Panc1 (cell line): ENCODE measurements around the gene NELL2. TPM values are rescaled to one million over a fixed set of nuclear protein-coding genes. Genes with fewer than 3 reads are reported as not detected.

Source experiments
- ATAC-seq: fragments of 200-7000 bp; cut with Tn5 transposase; 2 replicates; pipeline ENCODE4 v1.9.1; 2020; ENCODE audit warnings: mild to moderate bottlenecking, moderate library complexity
- BruUV-seq: library from RNA; stranded (reverse); fragments of 400-500 nt; replicated peaks from 2 replicates; lab custom pipeline; 2021; lab: Mats Ljungman, UMichigan
- CTCF ChIA-PET: fragments of 300-600 bp; sonication (Branson Sonifier 250); formaldehyde crosslinking; loops from one replicate; lab custom pipeline; 2022; ENCODE audit warnings: antibody characterized with exemption; lab: Charles Lee
- POLR2A ChIA-PET: fragments of 300-600 bp; sonication (Branson Sonifier 250); formaldehyde crosslinking; loops from one replicate; lab custom pipeline; 2022; ENCODE audit warnings: antibody characterized with exemption; lab: Charles Lee
- DNase-seq: peaks from one replicate; pipeline ENCODE4 v3.0.0-alpha.2; 2010; ENCODE audit warnings: low read depth, low spot score
- H3K27ac ChIP-seq: 2 replicates; pipeline ENCODE4 v1.5.1; 2011; ENCODE audit warnings: mild to moderate bottlenecking, low read length, inconsistent platforms
- H3K27me3 ChIP-seq: fragments of 200-500 bp; sonication (Bioruptor generic); 2 replicates; pipeline ENCODE4 v1.6.0; 2014; ENCODE audit warnings: low read length, inconsistent platforms; ENCODE audit not compliant: control insufficient read depth, insufficient read depth
- H3K36me3 ChIP-seq: fragments of 200-500 bp; sonication (Bioruptor generic); 2 replicates; pipeline ENCODE4 v1.5.1; 2014; ENCODE audit warnings: inconsistent platforms, mild to moderate bottlenecking, low read length, moderate library complexity; ENCODE audit not compliant: control insufficient read depth, insufficient read depth
- H3K4me1 ChIP-seq: 2 replicates; pipeline ENCODE4 v1.5.1; 2011; ENCODE audit warnings: inconsistent platforms, mild to moderate bottlenecking, low read length, moderate library complexity; ENCODE audit not compliant: control insufficient read depth, insufficient read depth
- H3K4me3 ChIP-seq, 2 experiments: 2 replicates each; pipeline ENCODE4 v1.5.1; 2011 to 2012; ENCODE audit warnings: low read depth in 2 of 2, low read length in 2 of 2, mild to moderate bottlenecking in 2 of 2, inconsistent platforms in 1 of 2, moderate library complexity in 1 of 2
- H3K9me3 ChIP-seq: fragments of 200-500 bp; sonication (Bioruptor generic); 2 replicates; pipeline ENCODE4 v1.5.1; 2014; ENCODE audit warnings: low read depth, mild to moderate bottlenecking, inconsistent platforms, low read length, moderate library complexity; ENCODE audit not compliant: control insufficient read depth, insufficient read depth
- CTCF ChIP-seq: fragments of 450-650 bp; IDR thresholded peaks from 2 replicates; pipeline ENCODE4 v1.5.1; 2017; ENCODE audit warnings: mild to moderate bottlenecking
- POLR2AphosphoS5 ChIP-seq: IDR thresholded peaks from 2 replicates; pipeline ENCODE4 v1.6.1; 2012; ENCODE audit warnings: mild to moderate bottlenecking, low read depth, low read length, moderate library complexity
- REST ChIP-seq, 2 experiments: IDR thresholded peaks; 2 replicates each; pipeline ENCODE4 v1.6.1; 2011 to 2012; ENCODE audit warnings: low read depth in 2 of 2, control low read depth in 1 of 2, low read length in 1 of 2, mild to moderate bottlenecking in 1 of 2, moderate library complexity in 1 of 2; ENCODE audit not compliant: insufficient read depth in 1 of 2
- SIN3A ChIP-seq: IDR thresholded peaks from 2 replicates; pipeline ENCODE4 v1.6.1; 2012; ENCODE audit warnings: low read depth, mild to moderate bottlenecking, low read length, moderate library complexity, borderline replicate concordance; ENCODE audit not compliant: insufficient read depth
- TCF7L2 ChIP-seq: IDR thresholded peaks from 2 replicates; pipeline ENCODE4 v1.6.1; 2011; ENCODE audit warnings: mild to moderate bottlenecking, low read depth, low read length, inconsistent platforms
- in situ Hi-C: cut with HindIII; loops from 2 replicates; pipeline ENCODE4 v1.10.0; 2016; ENCODE audit warnings: low sequenced_read_pairs, low pct_unique_long_range_greater_than_20kb
- intact Hi-C: fragments of 100-400 bp; cut with micrococcal nuclease; formaldehyde crosslinking; loops from one replicate; pipeline ENCODE4 v1.10.0; 2022; ENCODE audit not compliant: unreplicated experiment
- total RNA-seq: library from RNA; stranded (reverse); gene quantifications from one replicate; pipeline ENCODE4 v1.2.1, GENCODE V29; 2021; ENCODE audit not compliant: unreplicated experiment

The NELL2 gene
- total RNA-seq, 1 experiment from 2014 or later, result 0.28 TPM

DNA sequence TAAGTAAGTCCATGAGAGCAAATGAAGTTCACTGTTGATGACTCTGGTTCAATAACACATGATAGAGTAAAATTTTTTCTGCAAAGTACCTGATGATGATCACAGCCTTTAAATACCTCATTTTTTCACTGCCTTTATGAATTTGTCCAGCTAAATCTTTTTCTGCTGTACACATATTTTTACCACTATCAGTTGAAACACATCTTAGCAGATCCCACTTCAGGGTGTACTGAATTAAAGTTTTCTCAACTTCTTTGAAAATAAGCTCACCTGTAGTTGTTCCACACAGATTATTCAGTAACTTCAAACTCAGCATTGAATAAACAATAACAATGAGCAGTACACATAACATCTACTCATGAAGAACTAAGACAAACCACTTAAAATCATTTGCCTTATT is 385.9 kb downstream of the NELL2 start:
- Histone ChIP-seq H3K4me3 (no peak overlapping the region), H3K27ac (no peak overlapping the region), H3K4me1 (no peaks in the 10 kb centered on the region), H3K36me3 (no peaks in the 10 kb centered on the region), H3K9me3 (no peaks in the 10 kb centered on the region; the same call in 1 of the 2 replicates), H3K27me3 (no peaks in the 10 kb centered on the region)
- no TSS peak for BruUV-seq
- DNase-seq (no peak), ATAC-seq (no peak)
- ChIA-PET POLR2A (no interaction called here), CTCF (no interaction called here)
- in situ Hi-C loops, result no loop called here
- intact Hi-C loops, result no loop called here
- TF ChIP-seq TCF7L2 (no peak), REST (IDR thresholded peaks at IDR 0.05; ENCODE audit: insufficient read depth in 1 of 2, low read depth in 2 of 2, low read length in 1 of 2) (no peak), SIN3A (no peak), POLR2AphosphoS5 (no peak), CTCF (no peak)

GRCh38 chr12:44488180-44488579 is 387.9 kb downstream of the NELL2 start:
- H3K4me1 ChIP-seq, result no peaks in the 10 kb centered on the region
- DNase-seq (no peak), ATAC-seq (no peak)
- H3K9me3 ChIP-seq, result no peaks in the 10 kb centered on the region; the same call in 1 of the 2 replicates
- no peak overlapping the region for H3K27ac ChIP-seq
- POLR2A ChIA-PET, result no interaction called here
- intact Hi-C loops (no loop called here), in situ Hi-C loops (no loop called here)
- CTCF ChIA-PET, result no interaction called here
- H3K36me3 ChIP-seq, result no peaks in the 10 kb centered on the region
- TF ChIP-seq POLR2AphosphoS5 (no peak), REST (IDR thresholded peaks at IDR 0.05; ENCODE audit: insufficient read depth in 1 of 2, low read depth in 2 of 2, low read length in 1 of 2) (no peak), TCF7L2 (no peak)
- no peaks in the 10 kb centered on the region for H3K27me3 ChIP-seq
- H3K4me3 ChIP-seq, result no peak overlapping the region
- BruUV-seq, result no TSS peak
